Prostate gland (tissue), 2 donors: ENCODE measurements around the gene KIAA0040.
"Not testable (repeated sequence)": the region's sequence is repeated elsewhere in the genome, so short reads cannot be mapped to it uniquely, and the experiment has no call there.

Source experiments
- CTCF ChIP-seq, 4 experiments: fragments of 200-600 bp in 2 of 4; fragments of 450-650 bp in 2 of 4; sonication (generic) in 2 of 4; IDR thresholded peaks; 1 replicate in 3 of 4; 2 replicates in 1 of 4; pipeline ENCODE4 v1.5.1; 2016 to 2019; ENCODE audit warnings: antibody characterized with exemption in 4 of 4, mild to moderate bottlenecking in 2 of 4, moderate library complexity in 2 of 4
- POLR2AphosphoS5 ChIP-seq: sonication (generic); formaldehyde crosslinking; IDR thresholded peaks from one replicate; pipeline ENCODE4 v1.6.1; 2017; ENCODE audit warnings: antibody characterized with exemption

DNA sequence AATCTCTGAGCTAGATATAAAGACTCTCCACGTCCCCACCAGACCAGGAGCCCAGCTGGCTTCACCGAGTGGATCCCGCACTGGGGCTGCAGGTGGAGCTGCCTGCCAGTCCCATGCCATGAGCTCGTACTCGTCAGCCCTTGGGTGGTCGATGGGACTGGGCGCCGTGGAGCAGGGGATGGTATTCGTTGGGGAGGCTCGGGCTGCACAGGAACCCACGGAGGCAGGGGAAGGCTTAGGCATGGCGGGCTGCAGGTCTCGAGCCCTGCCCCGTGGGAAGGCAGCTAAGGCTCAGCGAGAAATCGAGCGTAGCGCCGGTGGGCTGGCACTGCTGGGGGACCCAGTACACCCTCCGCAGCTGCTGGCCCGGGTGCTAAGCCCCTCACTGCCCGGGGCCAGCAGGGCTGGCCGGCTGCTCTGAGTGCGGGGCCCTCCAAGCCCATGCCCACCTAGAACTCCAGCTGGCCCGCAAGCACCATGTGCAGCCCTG is 84.2 kb downstream of the KIAA0040 start:
- TF ChIP-seq CTCF (IDR thresholded peaks at IDR 0.05); POLR2AphosphoS5: not testable (repeated sequence)
